GM10266 (cell line): ENCODE data around the gene SLC22A5.

Experiments used
- DNase-seq: peaks from one replicate; pipeline ENCODE4 v3.0.0; 2012; ENCODE audit errors: extremely low spot score
- CTCF ChIP-seq: IDR thresholded peaks from 2 replicates; pipeline ENCODE4 v1.5.1; 2012; ENCODE audit warnings: mild to moderate bottlenecking, low read depth; ENCODE audit not compliant: control insufficient read depth, insufficient read depth; ENCODE audit errors: missing control alignments

Gene SLC22A5

GRCh38 chr5:132424167-132424880 lies 54.8 kb downstream of the SLC22A5 start:
- no peak for DNase-seq
- TF ChIP-seq CTCF = no peak

DNA sequence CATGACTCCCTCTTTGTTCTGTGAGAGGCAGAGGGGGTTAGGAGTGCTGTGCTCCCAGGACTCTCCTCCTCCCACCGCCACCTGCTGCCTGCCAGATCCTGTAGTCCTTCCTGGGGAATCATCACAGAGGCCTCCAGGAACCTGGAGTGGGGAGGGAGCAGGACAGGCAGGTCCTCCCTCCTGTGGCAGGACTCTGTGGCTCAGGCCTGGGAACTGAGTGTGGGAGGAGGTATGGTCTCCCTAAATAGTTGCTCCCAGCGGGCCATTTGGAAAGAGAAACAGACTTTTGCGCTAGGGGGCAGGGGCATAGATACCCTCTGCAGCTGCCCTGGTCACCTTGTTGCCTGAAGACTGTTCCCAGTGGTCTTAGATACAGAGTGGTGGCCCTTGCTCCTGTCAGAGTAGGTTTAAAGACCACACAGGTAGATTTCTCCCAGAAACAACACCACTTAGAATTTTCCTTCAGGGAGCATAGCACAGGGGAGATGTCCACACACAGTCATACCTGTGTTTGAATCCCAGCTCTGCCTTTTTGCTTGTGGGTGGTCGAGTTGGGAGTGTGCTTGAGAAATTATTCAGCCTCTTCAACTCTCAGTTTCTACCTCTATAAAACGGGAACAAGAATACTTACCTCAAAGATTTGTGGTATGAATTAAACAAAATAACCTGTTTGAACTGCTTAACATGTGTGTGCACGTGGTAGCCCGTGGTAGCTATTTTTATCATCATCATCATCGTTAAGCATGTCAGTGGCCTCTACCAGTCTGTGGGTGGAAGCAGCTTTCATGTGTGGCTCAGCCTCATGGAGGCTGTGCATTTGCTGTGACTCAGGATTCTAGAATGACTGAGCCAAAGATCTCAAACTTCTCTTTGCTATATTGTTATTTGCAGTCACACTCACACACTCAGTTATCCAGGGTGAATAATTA lies 55.8 kb downstream of the SLC22A5 start:
- peak; percentile 72 for DNase-seq
- TF ChIP-seq CTCF = no peak

- DNase-seq = no peak
- no peak for TF ChIP-seq CTCF
These were observed 56.5 kb downstream of the SLC22A5 start for GRCh38 chr5:132425975-132426524.

- DNase-seq = peak; percentile 47
- peak; percentile 48 for TF ChIP-seq CTCF
These were observed 57.1 kb downstream of the SLC22A5 start for GRCh38 chr5:132426525-132427138.

DNA sequence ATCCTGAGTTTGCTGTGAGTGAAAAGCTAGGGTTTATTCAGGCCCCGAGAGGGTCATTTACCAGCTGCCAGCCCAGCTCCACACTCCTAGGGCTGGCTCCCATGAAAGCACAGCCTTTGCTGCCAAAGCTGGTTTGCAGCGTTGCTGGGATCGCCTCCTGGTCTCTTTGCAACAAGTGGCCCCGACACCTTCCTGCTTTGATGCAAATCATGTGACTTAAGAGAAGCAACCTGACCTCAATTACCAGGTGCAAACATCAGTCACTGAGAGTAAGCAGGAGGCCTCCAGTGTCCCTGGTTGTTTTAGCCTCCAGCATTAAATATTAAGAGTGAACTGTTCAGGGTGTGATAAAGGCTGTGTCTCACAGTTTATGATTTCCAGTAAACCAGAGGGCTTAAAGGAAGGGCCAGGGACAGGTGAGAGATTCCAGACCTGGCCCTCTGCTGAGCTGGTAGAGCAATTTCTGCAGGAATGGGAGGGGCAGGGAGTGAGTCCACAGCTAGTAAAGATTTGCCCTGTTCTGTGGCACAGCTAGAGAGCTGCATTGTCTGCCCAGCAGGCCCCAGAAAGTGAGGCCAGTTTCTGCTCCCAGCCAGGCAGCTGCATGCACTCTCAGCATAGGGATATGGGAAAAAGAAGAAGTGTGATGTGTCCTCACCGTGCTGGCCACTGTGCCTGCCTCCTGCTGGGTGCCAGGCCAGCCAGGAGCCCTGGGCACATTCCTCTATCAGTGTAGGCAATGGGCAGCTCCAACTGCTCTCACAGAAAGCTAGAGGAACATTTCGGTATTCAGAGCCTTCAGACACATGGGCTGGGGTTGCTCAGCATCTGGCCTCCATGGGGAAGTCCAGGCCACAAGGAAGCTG lies 58.0 kb downstream of the SLC22A5 start:
- no peak for TF ChIP-seq CTCF
- no peak for DNase-seq

DNA sequence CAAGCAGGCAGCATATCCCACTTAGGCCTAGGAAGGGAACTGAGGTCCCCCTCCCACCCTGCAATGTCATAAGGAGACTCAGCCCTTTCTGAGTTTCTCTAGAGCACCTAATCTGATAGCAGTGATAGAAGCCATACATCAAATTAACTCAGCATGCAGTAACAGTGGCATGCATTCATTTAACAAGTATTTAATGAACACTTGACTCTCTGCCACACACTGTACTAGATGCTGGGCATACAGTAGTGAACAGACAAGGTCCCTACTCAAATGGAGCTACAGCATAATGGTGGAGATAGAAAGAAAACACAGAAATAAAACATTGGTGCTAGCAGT lies 58.6 kb downstream of the SLC22A5 start:
- no peak for TF ChIP-seq CTCF
- DNase-seq = no peak
